OCI-LY3 (cell line): ENCODE data around the gene CELSR3.

Source experiments
- EZH2phosphoT487 ChIP-seq: fragments of 200-600 bp; shearing (Covaris generic); IDR thresholded peaks from 2 replicates; pipeline ENCODE4 v1.6.1; 2018; ENCODE audit warnings: antibody characterized with exemption, mixed run types, low read depth
- TF ChIP-seq, protein P1 (sequence below): fragments of 200-600, 300-600 bp; sonication (generic); IDR thresholded peaks from 2 replicates; pipeline ENCODE4 v1.5.1; 2014; ENCODE audit warnings: antibody characterized with exemption, low read length, low read depth

GRCh38 chr3:48628277-48629017, 34.2 kb downstream of the CELSR3 start:
- TF ChIP-seq, protein P1, sequence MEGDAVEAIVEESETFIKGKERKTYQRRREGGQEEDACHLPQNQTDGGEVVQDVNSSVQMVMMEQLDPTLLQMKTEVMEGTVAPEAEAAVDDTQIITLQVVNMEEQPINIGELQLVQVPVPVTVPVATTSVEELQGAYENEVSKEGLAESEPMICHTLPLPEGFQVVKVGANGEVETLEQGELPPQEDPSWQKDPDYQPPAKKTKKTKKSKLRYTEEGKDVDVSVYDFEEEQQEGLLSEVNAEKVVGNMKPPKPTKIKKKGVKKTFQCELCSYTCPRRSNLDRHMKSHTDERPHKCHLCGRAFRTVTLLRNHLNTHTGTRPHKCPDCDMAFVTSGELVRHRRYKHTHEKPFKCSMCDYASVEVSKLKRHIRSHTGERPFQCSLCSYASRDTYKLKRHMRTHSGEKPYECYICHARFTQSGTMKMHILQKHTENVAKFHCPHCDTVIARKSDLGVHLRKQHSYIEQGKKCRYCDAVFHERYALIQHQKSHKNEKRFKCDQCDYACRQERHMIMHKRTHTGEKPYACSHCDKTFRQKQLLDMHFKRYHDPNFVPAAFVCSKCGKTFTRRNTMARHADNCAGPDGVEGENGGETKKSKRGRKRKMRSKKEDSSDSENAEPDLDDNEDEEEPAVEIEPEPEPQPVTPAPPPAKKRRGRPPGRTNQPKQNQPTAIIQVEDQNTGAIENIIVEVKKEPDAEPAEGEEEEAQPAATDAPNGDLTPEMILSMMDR, result no peak
- no peak for TF ChIP-seq EZH2phosphoT487
